Effector CD4-positive, alpha-beta T cell (primary cell): ENCODE data around the gene FASTK.
"Not testable (repeated sequence)": the region's sequence is repeated elsewhere in the genome, so short reads cannot be mapped to it uniquely, and the experiment has no call there.

ENCODE experiments used
- DNase-seq: peaks from one replicate; pipeline ENCODE4 v3.0.0-alpha.2; 2020

Gene FASTK

DNA sequence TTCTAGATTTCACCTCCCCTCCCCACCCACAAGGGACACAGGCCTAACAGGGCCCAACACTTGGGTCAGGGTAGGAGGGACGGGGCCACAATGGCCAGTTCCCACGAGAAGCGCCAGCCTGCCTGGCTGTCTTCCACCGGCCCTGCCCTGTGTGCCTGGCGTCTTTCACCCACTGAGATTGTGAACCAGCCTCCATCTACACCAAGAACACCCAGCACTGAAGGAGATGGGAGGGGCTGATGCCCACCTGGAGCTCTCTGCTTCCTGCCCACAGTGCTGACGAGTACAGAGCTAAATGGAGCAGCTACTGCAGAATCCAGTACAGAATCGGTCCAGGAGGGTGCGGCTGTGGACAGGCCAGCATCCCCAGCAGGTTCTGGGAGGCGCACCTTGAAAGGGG is 34.6 kb downstream of the FASTK start:
- DNase-seq, result no peak

DNA sequence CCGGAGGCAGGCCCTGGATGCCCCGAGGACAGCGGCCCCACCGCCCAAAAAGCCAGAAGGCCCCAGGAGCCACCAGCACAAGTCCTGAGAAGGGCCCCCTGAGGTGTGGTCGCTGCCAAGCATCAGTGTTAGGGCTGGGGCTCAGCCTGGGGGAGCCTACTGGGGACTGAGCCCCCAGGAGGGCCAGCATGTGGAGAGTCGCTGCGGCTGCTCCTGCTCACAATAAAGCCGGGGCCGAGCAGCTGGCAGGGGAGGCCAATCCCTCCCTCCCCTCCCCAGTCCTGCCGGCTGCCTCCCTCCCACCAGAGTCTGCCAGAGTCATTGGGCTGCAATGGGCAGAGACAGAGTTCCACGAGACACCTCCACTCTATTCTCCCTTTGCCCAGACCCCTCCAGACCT is 35.3 kb downstream of the FASTK start:
- DNase-seq, result no peak

DNA sequence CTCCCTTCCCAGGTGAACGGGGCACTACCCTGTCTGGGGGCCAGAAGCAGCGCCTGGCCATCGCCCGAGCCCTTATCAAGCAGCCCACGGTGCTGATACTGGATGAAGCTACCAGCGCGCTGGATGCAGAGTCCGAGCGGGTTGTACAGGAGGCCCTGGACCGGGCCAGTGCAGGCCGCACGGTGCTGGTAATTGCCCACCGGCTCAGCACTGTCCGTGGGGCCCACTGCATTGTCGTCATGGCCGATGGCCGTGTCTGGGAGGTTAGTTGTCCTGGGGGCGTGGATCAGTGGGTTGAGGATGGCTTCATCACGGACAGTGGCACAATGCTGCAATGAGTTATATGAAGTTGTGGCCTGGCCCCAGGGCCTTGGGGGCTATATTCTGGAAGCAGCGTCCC is 36.6 kb downstream of the FASTK start:
- no peak for DNase-seq

DNA sequence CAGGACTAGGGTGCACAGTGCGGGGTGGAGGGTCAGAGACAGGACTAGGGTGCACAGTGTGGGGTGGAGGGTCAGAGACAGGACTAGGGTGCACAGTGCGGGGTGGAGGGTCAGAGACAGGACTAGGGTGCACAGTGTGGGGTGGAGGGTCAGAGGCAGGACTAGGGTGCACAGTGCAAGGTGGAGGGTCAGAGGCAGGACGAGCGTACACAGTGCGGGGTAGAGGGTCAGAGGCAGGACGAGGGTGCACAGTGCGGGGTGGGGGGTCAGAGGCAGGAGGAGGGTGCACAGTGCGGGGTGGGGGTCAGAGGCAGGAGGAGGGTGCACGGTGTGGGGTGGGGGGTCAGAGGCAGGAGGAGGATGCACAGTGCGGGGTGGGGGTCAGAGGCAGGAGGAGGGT is 37.2 kb downstream of the FASTK start:
- DNase-seq, result not testable (repeated sequence)

DNA sequence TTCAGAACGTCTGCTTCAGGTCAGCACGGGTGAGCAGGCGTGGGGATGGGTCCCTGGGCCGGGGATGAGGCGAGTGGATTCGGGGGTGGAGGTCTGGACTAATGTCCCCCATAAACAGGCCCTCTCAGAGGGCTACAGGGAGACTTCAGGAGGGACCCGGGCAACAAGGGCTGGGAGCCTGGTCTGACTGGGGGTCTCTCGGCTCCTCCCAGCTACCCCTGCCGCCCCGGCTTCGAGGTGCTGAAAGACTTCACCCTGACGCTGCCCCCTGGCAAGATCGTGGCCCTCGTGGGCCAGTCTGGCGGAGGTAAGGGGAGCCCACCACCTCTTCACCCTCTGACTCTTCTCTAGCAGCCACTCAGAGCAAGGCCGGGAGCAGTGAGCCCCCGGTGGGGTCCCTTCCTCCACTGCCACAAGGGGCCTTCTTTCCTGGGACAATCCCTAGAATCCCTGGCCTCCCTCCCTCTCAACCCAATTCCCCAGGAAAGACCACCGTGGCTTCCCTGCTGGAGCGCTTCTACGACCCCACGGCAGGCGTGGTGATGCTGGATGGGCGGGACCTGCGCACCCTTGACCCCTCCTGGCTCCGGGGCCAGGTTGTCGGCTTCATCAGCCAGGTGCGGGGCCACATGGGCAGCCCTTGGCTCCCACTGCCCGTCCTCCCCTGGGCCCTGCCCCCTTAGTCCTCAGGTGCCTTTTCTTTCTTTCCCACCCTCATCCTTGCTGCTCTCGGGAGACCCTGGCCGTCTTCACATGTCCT is 39.8 kb downstream of the FASTK start:
- DNase-seq, result no peak

DNA sequence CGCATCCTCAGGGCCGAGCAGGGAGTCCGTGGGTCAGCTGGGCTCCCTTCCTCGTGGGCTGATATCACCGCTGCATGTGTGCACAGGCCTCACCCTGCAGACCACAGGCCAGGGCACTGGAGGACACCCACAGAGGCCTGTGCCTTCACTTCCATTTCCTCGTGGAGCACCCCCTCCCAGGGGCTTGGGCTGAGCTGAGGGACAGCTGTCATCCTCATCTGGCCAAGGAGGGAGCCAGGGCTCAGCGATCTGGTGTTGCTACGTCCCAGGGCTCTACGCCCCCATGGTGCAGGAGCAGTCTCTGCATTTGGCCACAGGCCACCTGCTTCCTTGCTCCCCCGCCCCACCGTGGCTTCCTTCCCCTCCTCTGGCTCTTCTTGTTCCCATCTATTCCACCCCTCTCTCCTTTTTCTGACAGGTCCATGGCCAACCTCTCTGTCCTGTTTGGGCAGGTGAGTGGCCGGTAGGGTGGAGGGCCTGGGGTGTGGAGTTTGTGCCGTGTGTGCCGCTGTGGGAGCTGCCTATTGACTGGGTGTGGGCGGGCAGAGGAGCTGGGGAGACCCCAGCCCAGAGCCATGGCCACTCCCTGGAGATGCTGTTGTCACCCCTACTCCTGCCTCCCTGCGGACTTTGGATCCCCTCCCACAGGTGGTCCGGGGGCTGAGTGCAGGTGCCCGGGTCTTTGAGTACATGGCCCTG is 40.6 kb downstream of the FASTK start:
- DNase-seq, result no peak

DNA sequence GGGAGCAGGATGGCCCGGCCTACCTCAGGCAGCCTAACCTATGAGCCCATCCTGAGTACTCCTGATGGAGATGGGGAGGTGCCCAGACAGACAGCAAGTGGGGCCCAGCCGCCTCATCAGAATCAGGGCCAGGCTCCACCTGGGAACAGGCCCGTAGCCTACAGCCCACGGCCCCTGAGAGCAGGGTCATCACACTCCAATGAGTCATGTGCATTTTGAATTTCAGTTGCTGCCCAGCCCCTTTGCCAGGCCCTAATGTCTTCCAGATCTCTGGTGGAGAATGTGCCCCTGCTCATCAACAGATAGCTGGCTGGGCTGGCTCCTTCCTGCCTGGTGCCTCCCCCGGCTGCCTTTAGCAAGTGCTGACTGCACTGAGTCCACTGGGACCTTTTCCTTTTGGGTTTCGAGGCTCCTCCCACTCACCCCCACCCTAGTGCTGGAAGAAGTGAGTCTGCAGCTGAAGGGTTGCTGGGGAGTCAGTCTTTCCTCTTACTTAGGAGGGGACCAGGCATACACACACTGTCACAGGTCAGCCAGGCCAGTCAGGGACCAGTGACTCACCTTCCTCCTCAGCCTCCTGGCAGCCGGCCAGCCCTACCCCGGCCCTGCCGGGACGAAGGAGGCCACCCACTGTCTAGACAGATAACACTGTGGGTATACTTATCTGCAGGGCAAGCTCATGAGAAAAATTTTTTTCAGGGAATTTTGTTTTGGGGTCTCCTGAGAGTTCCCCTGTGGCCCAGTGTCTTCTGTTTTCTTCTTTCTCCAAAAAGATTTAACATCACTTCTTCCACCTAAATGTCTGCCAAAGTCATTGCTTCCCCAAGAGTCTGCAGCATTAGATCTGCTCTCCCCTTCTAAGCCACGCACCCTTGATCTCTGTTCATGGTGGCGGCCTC is 41.4 kb downstream of the FASTK start:
- peak; percentile 23 for DNase-seq

DNA sequence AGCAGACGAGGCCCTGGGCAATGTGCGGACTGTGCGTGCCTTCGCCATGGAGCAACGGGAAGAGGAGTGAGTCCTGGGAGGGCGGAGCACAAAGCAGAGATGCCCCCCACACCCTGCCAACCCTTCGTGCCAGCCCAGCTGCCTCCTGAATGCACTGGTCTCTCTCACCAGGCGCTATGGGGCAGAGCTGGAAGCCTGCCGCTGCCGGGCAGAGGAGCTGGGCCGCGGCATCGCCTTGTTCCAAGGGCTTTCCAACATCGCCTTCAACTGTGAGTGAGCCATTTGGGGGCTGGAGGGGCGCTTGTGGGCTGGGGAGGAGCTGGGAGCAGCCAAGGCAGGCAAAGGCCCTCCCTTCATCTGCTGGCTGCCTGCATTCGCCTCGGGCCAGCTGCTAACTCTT is 44.7 kb downstream of the FASTK start:
- no peak for DNase-seq

DNA sequence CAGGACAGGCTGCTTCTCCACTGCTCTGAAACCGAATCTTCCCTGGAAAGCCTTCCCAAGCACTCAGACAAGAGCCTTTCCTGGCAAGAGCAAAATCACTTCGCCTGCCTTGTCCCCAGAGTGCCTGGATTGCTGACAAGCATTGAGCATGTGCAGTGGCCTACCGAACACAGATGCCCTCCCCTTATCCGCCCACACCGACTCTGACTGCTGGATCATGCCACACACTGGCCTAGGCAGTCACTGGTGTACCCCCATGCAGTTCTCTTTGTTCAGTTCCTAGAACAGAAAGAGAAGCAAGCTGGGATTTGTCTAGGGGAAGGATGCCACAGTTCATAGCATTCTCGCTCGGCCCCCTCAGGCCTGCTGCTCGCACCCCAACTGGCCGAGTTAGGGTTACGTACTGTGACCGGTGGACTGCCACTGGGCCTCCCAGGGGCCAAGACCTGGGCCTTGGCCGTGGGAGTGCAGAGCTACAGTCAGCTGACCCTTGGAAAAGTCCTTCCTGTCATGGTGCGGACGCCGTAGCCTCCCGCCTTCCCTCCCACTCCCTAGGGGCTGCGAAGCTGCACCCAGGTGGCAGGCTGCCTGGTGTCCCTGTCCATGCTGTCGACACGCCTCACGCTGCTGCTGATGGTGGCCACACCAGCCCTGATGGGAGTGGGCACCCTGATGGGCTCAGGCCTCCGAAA is 45.4 kb downstream of the FASTK start:
- DNase-seq, result no peak

DNA sequence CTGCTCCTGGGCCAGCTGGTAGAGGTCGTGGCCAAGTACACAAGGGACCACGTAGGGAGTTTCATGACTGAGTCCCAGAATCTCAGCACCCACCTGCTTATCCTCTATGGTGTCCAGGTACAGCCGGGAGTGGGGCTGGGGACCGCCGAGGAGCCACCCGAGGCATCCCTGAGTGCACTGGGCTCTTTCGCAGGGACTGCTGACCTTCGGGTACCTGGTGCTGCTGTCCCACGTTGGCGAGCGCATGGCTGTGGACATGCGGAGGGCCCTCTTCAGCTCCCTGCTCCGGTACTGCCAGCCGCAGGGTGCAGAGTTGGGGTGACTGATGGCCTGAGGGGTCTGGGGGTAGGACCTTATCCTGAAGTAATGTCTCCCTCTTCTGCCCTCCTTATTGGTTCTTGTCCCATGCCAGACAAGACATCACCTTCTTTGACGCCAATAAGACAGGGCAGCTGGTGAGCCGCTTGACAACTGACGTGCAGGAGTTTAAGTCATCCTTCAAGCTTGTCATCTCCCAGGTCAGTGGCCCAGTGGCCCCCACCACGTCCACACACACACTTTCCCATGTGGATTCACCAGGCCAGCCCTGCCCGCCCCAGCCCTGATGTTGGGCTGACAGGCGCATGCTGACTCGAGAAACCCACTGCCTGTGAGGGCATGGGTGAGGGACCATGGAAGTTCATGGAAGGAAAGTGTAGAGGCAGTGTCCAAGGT is 46.1 kb downstream of the FASTK start:
- no peak for DNase-seq

DNA sequence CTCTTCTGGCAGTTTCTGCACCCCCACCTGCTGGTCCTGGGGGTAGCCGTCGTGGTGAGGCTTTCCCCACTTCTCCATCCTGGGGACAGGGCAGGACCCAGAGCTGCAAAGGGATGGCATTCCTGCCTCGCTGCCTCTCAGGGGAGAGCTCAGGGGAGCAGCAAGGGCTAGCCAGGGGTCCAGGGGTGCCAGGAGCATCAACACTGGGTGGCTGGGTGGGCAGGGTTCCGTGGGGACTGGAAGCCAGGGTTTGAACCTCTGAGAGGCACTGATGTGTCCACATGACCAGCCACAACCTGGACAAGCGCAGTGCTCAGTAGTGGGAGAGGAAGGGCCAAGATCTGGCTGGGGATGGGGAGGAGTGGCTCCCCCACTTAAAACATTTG is 46.8 kb downstream of the FASTK start:
- DNase-seq, result no peak

DNA sequence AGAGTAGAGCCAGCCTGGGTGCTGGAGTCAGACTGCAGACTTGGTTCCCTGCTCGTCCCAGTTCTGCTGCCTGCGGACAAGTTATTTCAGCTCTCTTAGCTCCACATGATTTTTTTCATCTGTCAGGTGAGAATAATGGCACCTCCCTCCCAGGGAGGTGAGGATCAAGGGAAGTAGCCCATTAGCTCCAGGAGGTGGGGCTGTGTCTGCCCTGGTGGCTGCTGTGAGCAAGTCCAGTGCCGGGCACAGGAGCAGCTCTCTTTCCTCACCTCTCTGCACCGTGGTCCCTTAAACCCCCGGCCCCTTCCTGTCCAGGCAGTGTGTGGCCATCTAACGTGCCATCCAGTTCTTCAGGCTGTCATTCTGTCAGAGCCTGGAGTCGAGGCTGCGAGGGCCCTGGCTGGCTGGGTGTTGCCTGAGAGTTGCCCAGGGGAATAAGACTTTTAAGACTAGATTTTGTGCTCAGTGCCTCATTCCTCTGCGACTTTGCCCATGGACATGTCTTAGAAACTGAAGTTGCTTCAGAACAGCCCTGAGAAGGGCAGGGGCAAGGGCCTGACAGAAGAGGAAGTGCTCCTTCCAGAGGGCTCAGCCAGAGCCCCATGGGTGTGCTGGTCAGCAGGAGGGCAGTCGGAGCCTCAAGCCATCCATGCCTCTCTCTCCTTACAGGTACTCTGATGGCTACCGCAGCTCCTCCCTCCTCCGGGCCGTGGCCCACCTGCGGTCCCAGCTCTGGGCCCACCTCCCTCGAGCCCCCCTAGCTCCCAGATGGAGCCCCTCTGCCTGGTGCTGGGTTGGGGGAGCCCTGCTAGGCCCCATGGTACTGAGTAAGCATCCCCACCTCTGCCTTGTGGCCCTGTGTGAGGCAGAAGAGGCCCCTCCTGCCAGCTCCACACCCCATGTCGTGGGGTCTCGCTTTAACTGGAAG is 47.4 kb downstream of the FASTK start:
- DNase-seq, result no peak

DNA sequence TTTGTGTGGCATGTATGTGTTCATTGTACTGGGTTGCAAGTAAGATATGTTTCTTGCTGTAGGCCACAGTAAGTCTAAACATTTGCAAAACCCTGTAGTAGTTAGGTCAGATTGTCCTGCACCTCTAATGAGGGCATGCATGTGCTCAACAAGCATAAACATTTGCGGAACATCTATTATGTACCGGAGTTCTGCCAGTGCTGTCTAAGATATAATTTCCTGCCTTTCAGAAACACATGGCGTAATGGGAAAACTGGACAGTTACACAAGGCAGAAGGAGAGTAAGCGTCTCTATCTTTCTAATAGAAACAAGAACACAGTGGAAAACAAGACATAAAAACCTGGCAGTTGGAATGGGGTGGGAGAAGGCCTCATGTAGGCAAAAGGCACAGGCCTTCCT is 49.6 kb downstream of the FASTK start:
- DNase-seq, result no peak

DNA sequence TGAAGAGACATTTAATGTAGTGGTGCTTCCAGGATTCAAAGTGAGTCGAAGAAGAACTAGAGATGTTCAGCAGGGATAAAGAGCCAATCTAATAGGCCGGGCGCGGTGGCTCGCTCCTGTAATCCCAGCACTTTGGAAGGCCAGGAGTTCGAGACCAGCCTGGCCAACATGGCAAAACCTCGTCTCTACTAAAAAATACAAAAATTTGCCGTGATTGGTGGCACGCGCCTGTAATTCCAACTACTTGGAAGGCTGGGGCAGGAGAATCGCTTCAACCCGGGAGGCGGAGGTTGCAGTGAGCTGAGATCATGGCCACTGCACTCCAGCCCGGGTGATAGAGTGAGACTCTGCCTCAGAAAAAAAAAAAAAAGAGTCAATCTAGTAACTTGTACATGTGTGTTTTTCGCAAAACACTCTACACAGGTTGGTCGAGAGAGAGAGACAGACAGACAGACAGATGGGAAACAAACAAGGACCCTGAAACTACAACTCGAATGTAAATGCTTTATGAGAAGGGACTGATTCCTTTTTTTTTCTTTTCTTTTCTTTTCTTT is 51.6 kb downstream of the FASTK start:
- no peak for DNase-seq

DNA sequence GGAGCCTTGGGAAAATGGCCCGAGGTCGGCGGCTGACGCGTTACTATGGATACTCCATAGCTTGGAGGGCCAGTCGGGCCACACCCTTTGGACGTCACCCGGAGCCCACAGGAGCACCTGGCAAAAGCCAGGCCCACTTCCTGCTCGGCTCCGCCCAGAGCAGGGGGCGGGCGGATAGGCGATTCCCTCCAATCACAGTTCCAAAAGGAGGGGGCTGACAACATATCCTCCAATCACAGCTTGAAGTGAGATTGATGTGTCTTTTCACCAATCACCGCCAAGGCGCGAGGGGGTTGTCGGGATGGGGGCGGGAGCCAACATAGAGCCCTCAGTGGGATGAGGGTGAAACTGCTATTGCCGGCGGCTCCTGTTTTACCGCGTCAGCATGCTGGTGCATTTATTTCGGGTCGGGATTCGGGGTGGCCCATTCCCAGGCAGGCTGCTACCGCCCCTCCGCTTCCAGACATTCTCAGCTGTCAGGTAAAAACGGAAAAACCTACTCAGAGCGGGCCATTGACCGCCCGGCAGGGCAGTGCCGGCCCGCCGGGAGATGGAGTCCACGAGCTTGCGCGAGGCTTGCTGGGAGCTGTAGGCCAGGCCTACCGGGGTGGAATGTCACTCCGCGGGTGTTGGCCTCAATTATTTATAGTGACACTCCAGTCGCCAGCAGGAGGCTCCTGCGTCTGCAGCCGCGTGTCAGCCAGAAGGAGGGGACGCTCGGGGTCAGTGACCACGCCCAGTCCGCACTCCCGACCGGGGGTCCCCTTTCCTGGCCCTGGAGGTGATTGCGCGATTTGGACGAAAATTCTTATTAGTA is 52.3 kb downstream of the FASTK start, which contains the start of gene ABCB8:
ABCB8 (plus strand) TSS at position 320 of the 817 bp plus-strand sequence; CDS start at position 386, 66 bp downstream.
- DNase-seq, result peak; percentile 97

DNA sequence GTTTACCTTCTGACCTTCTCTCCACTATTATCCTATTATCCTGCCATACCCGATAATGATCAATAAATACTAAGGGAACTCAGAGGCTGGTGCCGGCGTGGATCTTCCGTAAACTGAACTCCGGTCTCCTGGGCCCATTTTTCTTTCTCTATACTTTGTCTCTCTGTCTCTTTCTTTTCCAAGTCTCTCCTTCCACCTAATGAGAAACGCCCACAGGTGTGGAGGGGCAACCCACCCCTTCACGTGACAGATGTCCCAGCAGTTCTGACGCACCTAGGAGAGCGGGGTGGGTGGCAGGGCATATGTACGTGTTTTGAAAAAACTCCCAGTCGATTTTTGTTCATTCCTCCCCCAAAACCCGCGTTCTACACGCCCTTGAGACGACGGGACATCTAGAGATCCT is 52.9 kb downstream of the FASTK start:
- DNase-seq, result not testable (repeated sequence)

DNA sequence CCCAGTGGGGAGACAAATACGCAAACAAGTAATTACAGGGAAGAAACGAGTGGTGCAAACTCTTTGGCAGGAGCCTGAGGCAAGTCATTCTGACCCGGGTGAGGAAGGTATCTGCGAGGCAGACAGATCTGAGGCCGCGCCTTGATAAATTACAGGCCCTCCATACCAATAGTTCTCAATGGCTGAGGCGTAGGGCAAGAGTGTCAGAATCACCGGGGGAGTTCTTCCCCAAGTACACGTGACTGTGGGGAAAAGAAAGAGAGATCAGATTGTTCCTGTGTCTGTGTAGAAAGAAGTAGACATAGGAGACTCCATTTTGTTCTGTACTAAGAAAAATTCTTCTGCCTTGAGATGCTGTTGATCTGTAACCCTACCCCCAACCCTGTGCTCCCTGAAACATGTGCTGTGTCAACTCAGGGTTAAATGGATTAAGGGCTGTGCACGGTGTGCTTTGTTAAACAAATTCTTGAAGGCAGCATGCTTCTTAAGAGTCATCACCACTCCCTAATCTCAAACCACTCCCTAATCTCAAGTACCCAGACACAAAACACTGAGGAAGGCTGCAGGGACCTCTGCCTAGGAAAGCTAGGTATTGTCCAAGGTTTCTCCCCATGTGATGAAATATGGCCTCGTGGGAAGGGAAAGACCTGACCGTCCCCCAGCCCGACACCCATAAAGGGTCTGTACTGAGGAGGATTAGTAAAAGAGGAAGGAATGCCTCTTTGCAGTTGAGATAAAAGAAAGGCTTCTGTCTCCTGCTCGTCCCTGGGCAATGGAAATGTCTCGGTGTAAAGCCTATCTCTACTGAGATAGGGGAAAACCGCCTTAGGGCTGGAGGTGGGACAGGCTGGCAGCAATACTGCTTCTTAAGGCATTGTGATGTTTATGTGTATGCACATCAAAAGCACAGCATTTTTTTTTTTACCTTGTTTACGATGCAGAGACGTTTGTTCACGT is 53.6 kb downstream of the FASTK start:
- DNase-seq, result not testable (repeated sequence)
